Upper lobe of right lung (tissue), 1 donor: ENCODE data around the gene INSRR. TPM values are rescaled to one million over a fixed set of nuclear protein-coding genes. Genes with fewer than 3 reads are reported as not detected.

Source experiments
- ATAC-seq: fragments of 200-7000 bp; cut with Tn5 transposase; one replicate; pipeline ENCODE4 v1.9.1; 2020; ENCODE audit warnings: mild to moderate bottlenecking, moderate library complexity
- DNase-seq: peaks from one replicate; pipeline ENCODE4 v3.0.0-alpha.2; 2020
- H3K27ac ChIP-seq: fragments of 200-600 bp; one replicate; pipeline ENCODE4 v1.8.0; 2022
- H3K27me3 ChIP-seq: fragments of 200-600 bp; one replicate; pipeline ENCODE4 v1.8.0; 2022; ENCODE audit warnings: mild to moderate bottlenecking
- H3K36me3 ChIP-seq: fragments of 200-600 bp; one replicate; pipeline ENCODE4 v1.8.0; 2022
- H3K4me1 ChIP-seq: fragments of 200-600 bp; one replicate; pipeline ENCODE4 v1.8.0; 2022
- H3K4me3 ChIP-seq: fragments of 200-600 bp; one replicate; pipeline ENCODE4 v1.8.0; 2022; ENCODE audit warnings: mild to moderate bottlenecking
- H3K9me3 ChIP-seq: fragments of 200-600 bp; one replicate; pipeline ENCODE4 v1.8.0; 2022
- CTCF ChIP-seq: fragments of 200-600 bp; IDR thresholded peaks from one replicate; pipeline ENCODE4 v1.8.0; 2022; ENCODE audit warnings: antibody characterized with exemption
- intact Hi-C: fragments of 100-400 bp; cut with DNase I; formaldehyde crosslinking; loops from one replicate; pipeline ENCODE4 v1.11.0; 2022
- total RNA-seq: library from RNA; stranded (reverse); fragmentation: NEBNext Ultra II Directional; extraction: Animal tissue kit (Norgen Biotek cat#: 25700); gene quantifications from one replicate; pipeline ENCODE4 v1.2.1, GENCODE V29; 2021
- donor health status: DM: no; HTN: yes; CAD: no; lungs with severe emphysema.

Gene INSRR
- total RNA-seq, 1 donor from 2014 or later: not detected

DNA sequence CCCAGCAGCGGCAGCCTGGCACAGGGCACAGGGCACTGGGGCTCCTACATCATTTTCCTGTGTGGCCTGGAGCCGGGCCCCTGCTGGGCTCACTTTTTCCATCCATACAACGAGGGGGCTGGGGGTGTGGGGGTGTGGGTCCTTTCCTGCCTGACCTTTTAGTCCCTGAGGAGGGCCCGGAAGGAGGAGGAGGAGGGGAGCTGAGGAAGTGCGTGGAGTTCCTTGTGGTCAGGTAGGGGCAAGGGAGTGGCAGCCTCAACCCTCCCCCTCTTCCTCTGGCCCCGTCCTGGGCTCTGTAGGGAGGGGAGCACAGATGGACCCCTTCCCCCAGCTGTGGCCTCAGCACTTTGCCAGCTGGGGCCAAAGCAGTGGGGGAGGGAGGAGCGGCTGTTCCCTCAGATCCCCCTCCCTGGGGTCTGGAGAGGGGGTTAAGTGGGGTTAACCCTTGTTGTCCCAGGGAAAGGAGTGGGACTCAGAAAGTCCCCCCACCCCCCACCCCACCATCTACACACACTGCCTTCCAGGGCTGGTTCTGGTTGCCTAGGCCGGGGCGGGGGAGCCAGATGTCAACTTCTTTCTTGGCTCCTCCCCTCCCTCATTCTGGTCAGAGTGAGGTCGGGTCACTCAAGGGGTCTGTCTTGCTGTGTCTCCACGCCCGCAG, 7.5 kb upstream of the INSRR start:
- Histone ChIP-seq H3K36me3 (no peaks in the 10 kb centered on the region), H3K27ac (no peak overlapping the region), H3K4me1 (no peaks in the 10 kb centered on the region), H3K9me3 (no peaks in the 10 kb centered on the region), H3K27me3 (peaks cover 41% of the 10 kb centered on the region), H3K4me3 (no peak overlapping the region)
- intact Hi-C loops: no loop called here
- DNase-seq: no peak
- TF ChIP-seq CTCF: no peak
- ATAC-seq: no peak

- H3K36me3 ChIP-seq: no peaks in the 10 kb centered on the region
- no peak overlapping the region for H3K4me3 ChIP-seq
- DNase-seq (no peak), ATAC-seq (no peak)
- intact Hi-C loops: no loop called here
- H3K4me1 ChIP-seq: peaks cover 4% of the 10 kb centered on the region
- H3K27me3 ChIP-seq: peaks cover 46% of the 10 kb centered on the region
- no peak overlapping the region for H3K27ac ChIP-seq
- no peak for TF ChIP-seq CTCF
- H3K9me3 ChIP-seq: no peaks in the 10 kb centered on the region
Observed at GRCh38 chr1:156865865-156866248, 6.9 kb upstream of the INSRR start.

DNA sequence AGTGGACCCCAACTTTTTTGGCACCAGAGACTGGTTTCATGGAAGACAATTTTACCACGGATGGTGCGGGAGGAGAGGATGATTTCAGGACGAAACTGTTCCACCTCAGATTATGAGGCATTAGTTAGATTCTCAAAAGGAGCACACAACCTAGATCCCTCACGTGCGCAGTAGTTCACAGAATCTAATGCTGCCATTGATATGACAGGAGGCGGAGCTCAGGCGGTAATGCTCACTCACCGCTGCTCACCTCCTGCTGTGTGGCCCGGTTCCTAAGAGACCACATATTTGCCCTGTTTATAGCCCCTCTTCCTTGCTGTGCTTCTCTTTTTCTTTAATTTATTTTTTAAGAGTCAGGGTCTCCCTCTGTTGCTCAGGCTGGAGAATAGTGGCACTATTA, 6.3 kb upstream of the INSRR start:
- TF ChIP-seq CTCF: no peak
- Histone ChIP-seq H3K27me3 (peaks cover 52% of the 10 kb centered on the region), H3K4me1 (peaks cover 10% of the 10 kb centered on the region), H3K9me3 (no peaks in the 10 kb centered on the region), H3K36me3 (no peaks in the 10 kb centered on the region), H3K4me3 (no peak overlapping the region), H3K27ac (no peak overlapping the region)
- ATAC-seq (no peak), DNase-seq (no peak)
- intact Hi-C loops: no loop called here

- Histone ChIP-seq H3K27me3 (peaks cover 56% of the 10 kb centered on the region), H3K4me3 (no peak overlapping the region), H3K27ac (no peak overlapping the region), H3K9me3 (no peaks in the 10 kb centered on the region), H3K4me1 (peaks cover 15% of the 10 kb centered on the region), H3K36me3 (no peaks in the 10 kb centered on the region)
- ATAC-seq: no peak
- intact Hi-C loops: no loop called here
- DNase-seq: no peak
- TF ChIP-seq CTCF: no peak
Observed at GRCh38 chr1:156864796-156865195, 5.9 kb upstream of the INSRR start.

GRCh38 chr1:156863631-156864030, 4.7 kb upstream of the INSRR start:
- intact Hi-C loops: no loop called here
- no peak overlapping the region for H3K27ac ChIP-seq
- H3K27me3 ChIP-seq: peaks cover 68% of the 10 kb centered on the region
- H3K9me3 ChIP-seq: no peaks in the 10 kb centered on the region
- H3K4me3 ChIP-seq: no peak overlapping the region
- no peak for DNase-seq
- no peak for ATAC-seq
- TF ChIP-seq CTCF: no peak
- H3K36me3 ChIP-seq: no peaks in the 10 kb centered on the region
- peaks cover 25% of the 10 kb centered on the region for H3K4me1 ChIP-seq
